ENCODE data around the gene GATAD1. TPM values are rescaled to one million over a fixed set of nuclear protein-coding genes. Genes with fewer than 3 reads are reported as not detected.

The GATAD1 gene
- total RNA-seq, 2 donors from 2014 or later = 32.3 to 38.4 TPM

- H3K27me3 ChIP-seq = no peaks in the 10 kb centered on the region
- H3K9me3 ChIP-seq = no peaks in the 10 kb centered on the region
- ATAC-seq (no peak), DNase-seq (no peak)
- H3K36me3 ChIP-seq (replicated peaks in 1 of 2; ENCODE audit: insufficient read depth in 1 of 2, low read depth in 2 of 2) = no peaks in the 10 kb centered on the region
- no peak for TF ChIP-seq CTCF (IDR thresholded peaks at IDR 0.05)
- TF ChIP-seq POLR2A (IDR thresholded peaks at IDR 0.05) = no peak
- no peak overlapping the region for H3K27ac ChIP-seq
- no peak overlapping the region for H3K4me3 ChIP-seq
- 39 to 41% methylated on average over 5 of the region's 5 CpGs for WGBS, 2 donors
- H3K4me1 ChIP-seq = no peaks in the 10 kb centered on the region
- intact Hi-C loops (cut with DNase I) = no loop called here
Measured at GRCh38 chr7:92413550-92413949, 33.7 kb upstream of the GATAD1 start.

- WGBS, 2 donors = 70 to 71% methylated on average over 5 of the region's 5 CpGs
- Histone ChIP-seq H3K9me3 (no peaks in the 10 kb centered on the region), H3K4me1 (no peaks in the 10 kb centered on the region), H3K27me3 (no peaks in the 10 kb centered on the region), H3K27ac (no peak overlapping the region), H3K36me3 (replicated peaks in 1 of 2; ENCODE audit: insufficient read depth in 1 of 2, low read depth in 2 of 2) (no peaks in the 10 kb centered on the region), H3K4me3 (no peak overlapping the region)
- no peak for ATAC-seq
- TF ChIP-seq POLR2A (IDR thresholded peaks at IDR 0.05) (no peak), CTCF (IDR thresholded peaks at IDR 0.05) (no peak)
- DNase-seq = no peak
- intact Hi-C loops (cut with DNase I) = no loop called here
Measured at GRCh38 chr7:92415225-92415624, 32.1 kb upstream of the GATAD1 start.

GRCh38 chr7:92417913-92418312 is 29.4 kb upstream of the GATAD1 start:
- DNase-seq (no peak), ATAC-seq (no peak)
- H3K9me3 ChIP-seq = no peaks in the 10 kb centered on the region
- intact Hi-C loops (cut with DNase I) = no loop called here
- 83% methylated on average over 5 of the region's 5 CpGs for WGBS, 2 donors
- H3K4me3 ChIP-seq = no peak overlapping the region
- TF ChIP-seq CTCF (IDR thresholded peaks at IDR 0.05) = no peak
- TF ChIP-seq POLR2A (IDR thresholded peaks at IDR 0.05) = no peak
- H3K4me1 ChIP-seq = no peaks in the 10 kb centered on the region
- H3K27ac ChIP-seq = no peak overlapping the region
- H3K27me3 ChIP-seq = no peaks in the 10 kb centered on the region
- H3K36me3 ChIP-seq (replicated peaks in 1 of 2; ENCODE audit: insufficient read depth in 1 of 2, low read depth in 2 of 2) = no peaks in the 10 kb centered on the region

- DNase-seq (peak in 3 of 4 donors; percentile 9 to 32 (median 20)), ATAC-seq (no peak)
- Histone ChIP-seq H3K4me1 (peaks cover 7% of the 10 kb centered on the region), H3K4me3 (no peak overlapping the region), H3K27ac (no peak overlapping the region), H3K9me3 (no peaks in the 10 kb centered on the region), H3K27me3 (no peaks in the 10 kb centered on the region), H3K36me3 (replicated peaks in 1 of 2; ENCODE audit: insufficient read depth in 1 of 2, low read depth in 2 of 2) (no peaks in the 10 kb centered on the region)
- 46 to 48% methylated on average over 5 of the region's 5 CpGs for WGBS, 2 donors
- intact Hi-C loops (cut with DNase I) = no loop called here
- TF ChIP-seq POLR2A (IDR thresholded peaks at IDR 0.05) = no peak
- TF ChIP-seq CTCF (IDR thresholded peaks at IDR 0.05) = no peak
Measured at GRCh38 chr7:92421676-92422435, 25.4 kb upstream of the GATAD1 start.

- no peaks in the 10 kb centered on the region for H3K9me3 ChIP-seq
- intact Hi-C loops (cut with DNase I) = no loop called here
- DNase-seq = no peak
- H3K36me3 ChIP-seq (replicated peaks in 1 of 2; ENCODE audit: insufficient read depth in 1 of 2, low read depth in 2 of 2) = no peaks in the 10 kb centered on the region
- TF ChIP-seq CTCF (IDR thresholded peaks at IDR 0.05) (no peak), POLR2A (IDR thresholded peaks at IDR 0.05) (no peak)
- ATAC-seq = no peak
- H3K4me1 ChIP-seq = peaks cover 7% of the 10 kb centered on the region
- no peaks in the 10 kb centered on the region for H3K27me3 ChIP-seq
- H3K4me3 ChIP-seq = no peak overlapping the region
- H3K27ac ChIP-seq = no peak overlapping the region
- WGBS, 2 donors = 89 to 97% methylated on average over 6 of the region's 6 CpGs
Measured at GRCh38 chr7:92422926-92423325, 24.4 kb upstream of the GATAD1 start.
